ENCODE measurements around the gene FOXA1.

GRCh38 chr14:37566811-37567371 is 28.2 kb downstream of the FOXA1 start:
- TF ChIP-seq, protein P1, sequence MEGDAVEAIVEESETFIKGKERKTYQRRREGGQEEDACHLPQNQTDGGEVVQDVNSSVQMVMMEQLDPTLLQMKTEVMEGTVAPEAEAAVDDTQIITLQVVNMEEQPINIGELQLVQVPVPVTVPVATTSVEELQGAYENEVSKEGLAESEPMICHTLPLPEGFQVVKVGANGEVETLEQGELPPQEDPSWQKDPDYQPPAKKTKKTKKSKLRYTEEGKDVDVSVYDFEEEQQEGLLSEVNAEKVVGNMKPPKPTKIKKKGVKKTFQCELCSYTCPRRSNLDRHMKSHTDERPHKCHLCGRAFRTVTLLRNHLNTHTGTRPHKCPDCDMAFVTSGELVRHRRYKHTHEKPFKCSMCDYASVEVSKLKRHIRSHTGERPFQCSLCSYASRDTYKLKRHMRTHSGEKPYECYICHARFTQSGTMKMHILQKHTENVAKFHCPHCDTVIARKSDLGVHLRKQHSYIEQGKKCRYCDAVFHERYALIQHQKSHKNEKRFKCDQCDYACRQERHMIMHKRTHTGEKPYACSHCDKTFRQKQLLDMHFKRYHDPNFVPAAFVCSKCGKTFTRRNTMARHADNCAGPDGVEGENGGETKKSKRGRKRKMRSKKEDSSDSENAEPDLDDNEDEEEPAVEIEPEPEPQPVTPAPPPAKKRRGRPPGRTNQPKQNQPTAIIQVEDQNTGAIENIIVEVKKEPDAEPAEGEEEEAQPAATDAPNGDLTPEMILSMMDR (IDR thresholded peaks at IDR 0.05) = no peak
- no peak for TF ChIP-seq POLR2A (IDR thresholded peaks at IDR 0.05)
